H1 (cell line): ENCODE measurements around the gene PRCP.

Experiments
- CTCF ChIP-seq, 3 experiments: IDR thresholded peaks; 1 replicate in 2 of 3; 2 replicates in 1 of 3; pipeline versions ENCODE4 v1.5.1 to v1.6.1; 2011; ENCODE audit warnings: low read length in 3 of 3, mild to moderate bottlenecking in 3 of 3, inconsistent platforms in 2 of 3, low read depth in 1 of 3, moderate library complexity in 1 of 3; ENCODE audit not compliant: insufficient read depth in 1 of 3; ENCODE audit errors: control extremely low read depth in 1 of 3
- EZH2 ChIP-seq: fragments of 200-600 bp; sonication (generic); IDR thresholded peaks from 2 replicates; pipeline ENCODE4 v1.7.1; 2012; ENCODE audit warnings: low read depth, mild to moderate bottlenecking, moderate library complexity, low read length, inconsistent platforms; ENCODE audit not compliant: severe bottlenecking
- FOSL1 ChIP-seq: IDR thresholded peaks from 2 replicates; pipeline ENCODE4 v1.6.1; 2011; ENCODE audit warnings: mild to moderate bottlenecking, low read depth, low read length, moderate library complexity; ENCODE audit not compliant: insufficient read depth
- HDAC2 ChIP-seq, 2 experiments: fragments of 300-600 bp in 1 of 2; sonication (generic) in 1 of 2; IDR thresholded peaks; 2 replicates each; pipeline ENCODE4 v1.6.1; 2011 to 2012; ENCODE audit warnings: low read depth in 2 of 2, low read length in 2 of 2, mild to moderate bottlenecking in 2 of 2, moderate library complexity in 2 of 2, borderline replicate concordance in 1 of 2, inconsistent platforms in 1 of 2
- JUN ChIP-seq: IDR thresholded peaks from 2 replicates; pipeline ENCODE4 v1.6.1; 2011; ENCODE audit warnings: low read depth, mild to moderate bottlenecking, improper control_type of control experiment, low read length
- NANOG ChIP-seq: IDR thresholded peaks from 2 replicates; pipeline ENCODE4 v1.6.1; 2011; ENCODE audit warnings: low read length, low read depth, mild to moderate bottlenecking, inconsistent platforms; ENCODE audit not compliant: insufficient read depth, poor library complexity, severe bottlenecking
- NRF1 ChIP-seq: IDR thresholded peaks from 2 replicates; pipeline ENCODE4 v1.6.1; 2011; ENCODE audit warnings: mild to moderate bottlenecking, low read depth, low read length, improper control_type of control experiment
- POLR2A ChIP-seq, 2 experiments: IDR thresholded peaks; 1 replicate in 1 of 2; 2 replicates in 1 of 2; pipeline ENCODE4 v1.6.1; 2011; ENCODE audit warnings: low read depth in 2 of 2, low read length in 2 of 2, mild to moderate bottlenecking in 2 of 2; ENCODE audit errors: control extremely low read depth in 1 of 2
- POLR2AphosphoS5 ChIP-seq: IDR thresholded peaks from 2 replicates; pipeline ENCODE4 v1.6.1; 2011; ENCODE audit warnings: low read depth, low read length
- RFX5 ChIP-seq: IDR thresholded peaks from 2 replicates; pipeline ENCODE4 v1.6.1; 2011; ENCODE audit warnings: low read depth, low read length, improper control_type of control experiment, borderline replicate concordance
- ZNF274 ChIP-seq: IDR thresholded peaks from 2 replicates; pipeline ENCODE4 v1.7.0; 2012; ENCODE audit warnings: low read length, borderline replicate concordance; ENCODE audit errors: extremely low read depth

DNA sequence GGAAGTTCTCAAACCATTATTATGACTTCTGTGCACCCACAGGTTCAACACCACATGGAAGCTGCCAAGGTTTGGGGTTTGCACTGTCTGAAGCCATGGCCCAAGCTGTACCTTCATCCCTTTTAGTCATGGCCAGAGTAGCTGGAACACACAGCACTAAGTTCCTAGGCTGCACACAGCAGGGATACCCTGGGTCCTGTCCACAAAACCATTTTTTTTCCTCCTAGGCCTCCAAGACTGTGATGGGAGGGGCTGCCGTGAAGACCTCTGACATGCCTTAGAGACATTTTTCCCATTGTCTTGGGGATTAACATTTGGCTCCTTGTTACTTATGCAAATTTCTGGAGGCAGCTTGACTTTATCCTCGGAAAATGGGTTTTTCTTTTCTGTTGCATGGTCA lies 44.0 kb upstream of the PRCP start:
- TF ChIP-seq EZH2 (no peak), RFX5 (no peak), CTCF (IDR thresholded peaks at IDR 0.05; ENCODE audit: control extremely low read depth in 1 of 3, insufficient read depth in 1 of 3, low read depth in 1 of 3, low read length in 3 of 3) (no peak), NANOG (no peak), HDAC2 (IDR thresholded peaks at IDR 0.05; ENCODE audit: borderline replicate concordance in 1 of 2, low read depth in 2 of 2, low read length in 2 of 2) (no peak), ZNF274 (no peak), FOSL1 (no peak), POLR2AphosphoS5 (no peak), JUN (no peak), NRF1 (no peak), POLR2A (IDR thresholded peaks at IDR 0.05; ENCODE audit: control extremely low read depth in 1 of 2, low read depth in 2 of 2, low read length in 2 of 2) (no peak)
